Testis (tissue), 5 donors: ENCODE results near the gene LANCL1. TPM values are rescaled to one million over a fixed set of nuclear protein-coding genes. Genes with fewer than 3 reads are reported as not detected.

Source experiments
- DNase-seq: peaks from one replicate; pipeline ENCODE4 v3.0.0-alpha.2; 2019
- H3K27ac ChIP-seq, 2 donors: fragments of 200-600 bp; sonication (generic); one replicate each; pipeline ENCODE4 v1.5.1; 2019
- H3K27me3 ChIP-seq: fragments of 200-600 bp; sonication (generic); one replicate; pipeline ENCODE4 v1.5.1; 2019
- H3K36me3 ChIP-seq: fragments of 200-600 bp; sonication (generic); one replicate; pipeline ENCODE4 v1.5.1; 2017; ENCODE audit warnings: low read depth; ENCODE audit errors: missing control alignments
- H3K4me1 ChIP-seq: fragments of 200-600 bp; sonication (generic); one replicate; pipeline ENCODE4 v1.5.1; 2019
- H3K4me3 ChIP-seq, 2 donors: fragments of 200-600 bp; sonication (generic); one replicate each; pipeline ENCODE4 v1.5.1; 2017 to 2019
- H3K9me3 ChIP-seq: fragments of 200-600 bp; sonication (generic); one replicate; pipeline ENCODE4 v1.5.1; 2017
- CTCF ChIP-seq, 3 experiments: fragments of 450-650 bp in 2 of 3; fragments of 200-600 bp in 1 of 3; sonication (generic) in 1 of 3; IDR thresholded peaks; one replicate each; pipeline ENCODE4 v1.5.1; 2016 to 2019; ENCODE audit warnings: antibody characterized with exemption in 3 of 3, mild to moderate bottlenecking in 2 of 3, moderate library complexity in 1 of 3
- POLR2A ChIP-seq: fragments of 450-650 bp; IDR thresholded peaks from one replicate; pipeline ENCODE4 v1.6.1; 2017; ENCODE audit warnings: antibody characterized with exemption, mild to moderate bottlenecking, moderate library complexity
- WGBS, 2 donors: methylation state at CpG; one replicate each; pipeline ENCODE4 v1.1.5; 2018; 5-methylcytosine and 5-hydroxymethylcytosine counted together
- intact Hi-C: fragments of 100-400 bp; cut with DNase I; formaldehyde crosslinking; loops from one replicate; pipeline ENCODE4 v1.15.1; 2023; ENCODE audit warnings: low total_unique reads
- long read RNA-seq, 2 donors: transcript quantifications; one replicate each; lab custom pipeline, GENCODE V29; 2026
- polyA plus RNA-seq: library from polyadenylated mRNA; stranded (reverse); fragments of 350-450 nt; fragmentation: Illumina TruSeq; extraction: RNeasy Lipid Tissue Mini Kit (QIAGEN cat#74804); gene quantifications from one replicate; pipeline ENCODE4 v1.2.3, GENCODE V29; 2014; ENCODE audit warnings: low read depth, low replicate concordance; ENCODE audit not compliant: insufficient read depth
- total RNA-seq, 2 donors: library from RNA; depleted of rRNA; stranded (reverse); fragments of >200 nt; gene quantifications; one replicate each; pipeline ENCODE4 v1.2.3, GENCODE V29; 2016

The LANCL1 gene
- total RNA-seq (10 to 100 TPM; 55.6 to 59.5 TPM), polyA plus RNA-seq (126 TPM)
- long read RNA-seq, donor 1, full-length matches to known transcripts, result 9 of 9 reads
- long read RNA-seq, donor 1, partial matches to known transcripts, result 0 of 9 reads
- long read RNA-seq, donor 1, other reads (novel, unspliced or antisense), result 0 of 9 reads
- long read RNA-seq, donor 2, full-length matches to known transcripts, result 7 of 7 reads
- long read RNA-seq, donor 2, partial matches to known transcripts, result 0 of 7 reads
- long read RNA-seq, donor 2, other reads (novel, unspliced or antisense), result 0 of 7 reads

GRCh38 chr2:210476194-210477128 is at the start of gene LANCL1:
Gene LANCL1 (minus strand): TSS chr2:210476759. CDS start chr2:210476396, 363 bp downstream.
- H3K4me3 ChIP-seq, result peak within 1 kb of the TSS; percentile 71 to 80
- peak; percentile 98 for DNase-seq
- H3K4me1 ChIP-seq, result no peaks in the 10 kb centered on the region
- intact Hi-C loops, result no loop called here
- H3K27me3 ChIP-seq, result no peaks in the 10 kb centered on the region
- no peaks in the 10 kb centered on the region for H3K9me3 ChIP-seq
- TF ChIP-seq CTCF (IDR thresholded peaks at IDR 0.05) (no peak), POLR2A (no peak)
- 0 to 1% methylated on average over 37 to 39 of the region's 49 CpGs for WGBS, 2 donors
- H3K27ac ChIP-seq, result peak within 1 kb of the TSS; percentile 42 to 67
- H3K36me3 ChIP-seq, result no peaks in the 10 kb centered on the region

GRCh38 chr2:210524533-210524932 is 48.0 kb upstream of the LANCL1 start:
- Histone ChIP-seq H3K4me3 (no peak overlapping the region), H3K9me3 (no peaks in the 10 kb centered on the region), H3K27ac (no peak overlapping the region), H3K4me1 (no peaks in the 10 kb centered on the region), H3K27me3 (no peaks in the 10 kb centered on the region), H3K36me3 (no peaks in the 10 kb centered on the region)
- intact Hi-C loops, result no loop called here
- TF ChIP-seq POLR2A (no peak), CTCF (IDR thresholded peaks at IDR 0.05) (no peak)
- DNase-seq, result no peak

GRCh38 chr2:210523650-210524289 is 47.2 kb upstream of the LANCL1 start:
- Histone ChIP-seq H3K4me1 (no peaks in the 10 kb centered on the region), H3K36me3 (no peaks in the 10 kb centered on the region), H3K9me3 (no peaks in the 10 kb centered on the region), H3K27me3 (no peaks in the 10 kb centered on the region), H3K4me3 (no peak overlapping the region), H3K27ac (no peak overlapping the region)
- no peak for DNase-seq
- intact Hi-C loops, result no loop called here
- no peak for TF ChIP-seq CTCF (IDR thresholded peaks at IDR 0.05)
- no peak for TF ChIP-seq POLR2A
- 93 to 98% methylated on average over 4 of the region's 4 CpGs for WGBS, 2 donors

GRCh38 chr2:210522399-210522798 is 45.8 kb upstream of the LANCL1 start:
- no peak for DNase-seq
- Histone ChIP-seq H3K4me1 (no peaks in the 10 kb centered on the region), H3K9me3 (no peaks in the 10 kb centered on the region), H3K36me3 (no peaks in the 10 kb centered on the region), H3K27ac (no peak overlapping the region), H3K27me3 (no peaks in the 10 kb centered on the region), H3K4me3 (no peak overlapping the region)
- intact Hi-C loops, result no loop called here
- no peak for TF ChIP-seq CTCF (IDR thresholded peaks at IDR 0.05)
- TF ChIP-seq POLR2A, result no peak
